Measurements from ENCODE around the gene STK11IP. TPM values are rescaled to one million over a fixed set of nuclear protein-coding genes. Genes with fewer than 3 reads are reported as not detected.

Gene STK11IP
- total RNA-seq, 1 donor from 2014 or later = 34.5 TPM

GRCh38 chr2:219630770-219631405, 33.2 kb downstream of the STK11IP start:
- no peaks in the 10 kb centered on the region for H3K9me3 Mint-ChIP-seq (ENCODE audit: unreplicated experiment)
- no peaks in the 10 kb centered on the region for H3K36me3 Mint-ChIP-seq (ENCODE audit: unreplicated experiment)
- no peak for DNase-seq
- H3K27ac Mint-ChIP-seq (ENCODE audit: unreplicated experiment) = no peak overlapping the region
- H3K27me3 Mint-ChIP-seq (ENCODE audit: unreplicated experiment) = peaks cover 14% of the 10 kb centered on the region
- H3K4me3 Mint-ChIP-seq (ENCODE audit: unreplicated experiment) = no peak overlapping the region
- TF ChIP-seq CTCF (IDR thresholded peaks at IDR 0.05; ENCODE audit: partially characterized antibody, unreplicated experiment) = no peak
- peaks cover 4% of the 10 kb centered on the region for H3K4me1 Mint-ChIP-seq (ENCODE audit: low read depth, unreplicated experiment)

GRCh38 chr2:219631406-219631891, 33.8 kb downstream of the STK11IP start:
- Mint-ChIP-seq H3K27ac (ENCODE audit: unreplicated experiment) (no peak overlapping the region), H3K9me3 (ENCODE audit: unreplicated experiment) (no peaks in the 10 kb centered on the region), H3K36me3 (ENCODE audit: unreplicated experiment) (peaks cover under 1% of the 10 kb centered on the region), H3K27me3 (ENCODE audit: unreplicated experiment) (peaks cover 16% of the 10 kb centered on the region), H3K4me3 (ENCODE audit: unreplicated experiment) (no peak overlapping the region), H3K4me1 (ENCODE audit: low read depth, unreplicated experiment) (peaks cover 4% of the 10 kb centered on the region)
- TF ChIP-seq CTCF (IDR thresholded peaks at IDR 0.05; ENCODE audit: partially characterized antibody, unreplicated experiment) = no peak
- DNase-seq = no peak

GRCh38 chr2:219631904-219632759, 34.5 kb downstream of the STK11IP start:
- H3K4me3 Mint-ChIP-seq (ENCODE audit: unreplicated experiment) = no peak overlapping the region
- H3K27ac Mint-ChIP-seq (ENCODE audit: unreplicated experiment) = no peak overlapping the region
- peaks cover 1% of the 10 kb centered on the region for H3K9me3 Mint-ChIP-seq (ENCODE audit: unreplicated experiment)
- no peaks in the 10 kb centered on the region for H3K4me1 Mint-ChIP-seq (ENCODE audit: low read depth, unreplicated experiment)
- TF ChIP-seq CTCF (IDR thresholded peaks at IDR 0.05; ENCODE audit: partially characterized antibody, unreplicated experiment) = no peak
- no peak for DNase-seq
- peaks cover 7% of the 10 kb centered on the region for H3K36me3 Mint-ChIP-seq (ENCODE audit: unreplicated experiment)
- H3K27me3 Mint-ChIP-seq (ENCODE audit: unreplicated experiment) = peaks cover 15% of the 10 kb centered on the region

GRCh38 chr2:219632760-219633105, 35.1 kb downstream of the STK11IP start:
- H3K9me3 Mint-ChIP-seq (ENCODE audit: unreplicated experiment) = peaks cover 3% of the 10 kb centered on the region
- H3K27ac Mint-ChIP-seq (ENCODE audit: unreplicated experiment) = no peak overlapping the region
- H3K4me3 Mint-ChIP-seq (ENCODE audit: unreplicated experiment) = no peak overlapping the region
- peaks cover 10% of the 10 kb centered on the region for H3K36me3 Mint-ChIP-seq (ENCODE audit: unreplicated experiment)
- no peak for DNase-seq
- TF ChIP-seq CTCF (IDR thresholded peaks at IDR 0.05; ENCODE audit: partially characterized antibody, unreplicated experiment) = no peak
- H3K27me3 Mint-ChIP-seq (ENCODE audit: unreplicated experiment) = peaks cover 16% of the 10 kb centered on the region
- no peaks in the 10 kb centered on the region for H3K4me1 Mint-ChIP-seq (ENCODE audit: low read depth, unreplicated experiment)

Data from glutamatergic neuron (in vitro differentiated cells).